Measurements from ENCODE around the gene SMCO4.

Gene SMCO4

DNA sequence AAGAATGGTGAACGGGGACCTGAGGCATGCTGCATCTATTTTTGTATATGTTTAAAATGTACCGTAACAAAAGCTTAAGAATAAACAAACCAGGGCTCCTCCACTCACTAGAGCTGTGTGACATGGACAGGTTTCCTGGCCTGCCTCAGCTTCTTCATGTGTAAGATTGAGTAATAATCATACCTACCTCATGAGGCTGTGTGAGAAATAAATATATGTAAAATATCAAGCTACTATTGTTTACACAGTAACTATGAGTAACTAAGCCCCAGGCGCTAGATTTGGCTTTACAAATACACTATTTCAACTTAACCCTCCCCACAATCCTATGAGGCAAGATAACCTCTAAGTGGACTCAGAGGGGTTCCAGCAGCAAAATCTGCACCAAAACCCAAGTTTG, 66.4 kb downstream of the SMCO4 start:
- Histone ChIP-seq H3K9ac (ENCODE audit: low read length) (no peak overlapping the region), H2BK5ac (ENCODE audit: low read depth, low read length, poor library complexity, severe bottlenecking) (no peak overlapping the region), H3K23ac (ENCODE audit: low read length in 2 of 2) (no peak overlapping the region), H3K4me2 (ENCODE audit: low read length, poor library complexity, severe bottlenecking) (no peak overlapping the region), H3K14ac (ENCODE audit: low read length in 2 of 2) (no peak overlapping the region), H3K36me3 (ENCODE audit: control insufficient read depth in 1 of 2, insufficient read depth in 2 of 2, low read depth in 1 of 2, low read length in 2 of 2) (peaks cover 0 to 12% of the 10 kb centered on the region in 2 experiments), H3K9me3 (ENCODE audit: control insufficient read depth, low read length) (no peaks in the 10 kb centered on the region), H3K4ac (ENCODE audit: low read depth in 1 of 2, low read length in 2 of 2) (no peak overlapping the region), H2BK15ac (ENCODE audit: low read depth, poor library complexity, severe bottlenecking) (no peak overlapping the region), H3K27me3 (ENCODE audit: control insufficient read depth in 1 of 2, insufficient read depth in 1 of 2, low read length in 2 of 2) (no peaks in the 10 kb centered on the region), H3K18ac (ENCODE audit: low read depth in 1 of 2, low read length in 2 of 2) (no peak overlapping the region), H4K91ac (ENCODE audit: low read length) (no peak overlapping the region), H3K4me3 (ENCODE audit: insufficient read depth in 1 of 2, low read depth in 1 of 2, low read length in 2 of 2) (no peak overlapping the region), H3K27ac (ENCODE audit: low read length, poor library complexity, severe bottlenecking) (no peak overlapping the region), H4K8ac (ENCODE audit: low read length) (no peak overlapping the region), H3K4me1 (ENCODE audit: control insufficient read depth, insufficient read depth, low read depth, low read length) (peaks cover 6% of the 10 kb centered on the region), H2BK120ac (ENCODE audit: low read depth, low read length) (no peak overlapping the region), H3K79me1 (replicated peaks; ENCODE audit: low read length, poor library complexity, severe bottlenecking) (peaks cover 5% of the 10 kb centered on the region), H2AK5ac (ENCODE audit: low read length, severe bottlenecking) (no peak overlapping the region), H2BK12ac (ENCODE audit: low read length in 2 of 2) (no peak overlapping the region), H2AFZ (ENCODE audit: low read depth, low read length) (no peak overlapping the region)
- peak; percentile 68 for DNase-seq
- 27% methylated on average over 1 of the region's 3 CpGs for WGBS

DNA sequence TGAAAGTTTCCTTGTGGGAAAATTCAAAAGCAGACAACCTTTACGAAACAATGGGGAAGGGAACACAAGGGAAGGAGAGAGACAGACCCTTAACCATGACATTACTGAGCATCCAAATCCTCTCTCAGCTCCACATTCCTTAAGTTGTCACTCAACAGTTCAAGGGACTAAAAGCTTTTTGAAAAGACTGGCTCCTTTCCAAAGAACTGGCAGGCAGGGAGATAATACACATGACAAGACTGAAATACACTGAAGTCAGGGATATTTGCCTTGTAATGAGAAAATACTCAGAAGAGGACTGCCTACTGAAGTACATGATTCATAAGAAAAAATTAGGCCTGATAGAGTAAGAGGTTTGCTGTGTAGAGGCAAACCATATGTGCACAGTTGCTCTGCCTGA, 69.1 kb downstream of the SMCO4 start:
- no peak overlapping the region for H2AFZ ChIP-seq (ENCODE audit: low read depth, low read length)
- H3K4me3 ChIP-seq (ENCODE audit: insufficient read depth in 1 of 2, low read depth in 1 of 2, low read length in 2 of 2) = no peak overlapping the region
- no peak overlapping the region for H3K14ac ChIP-seq (ENCODE audit: low read length in 2 of 2)
- no peak overlapping the region for H2BK15ac ChIP-seq (ENCODE audit: low read depth, poor library complexity, severe bottlenecking)
- no peaks in the 10 kb centered on the region for H3K27me3 ChIP-seq (ENCODE audit: control insufficient read depth in 1 of 2, insufficient read depth in 1 of 2, low read length in 2 of 2)
- WGBS = 92% methylated on average over 1 of the region's 1 CpG
- H3K9ac ChIP-seq (ENCODE audit: low read length) = no peak overlapping the region
- H3K23ac ChIP-seq (ENCODE audit: low read length in 2 of 2) = no peak overlapping the region
- H3K18ac ChIP-seq (ENCODE audit: low read depth in 1 of 2, low read length in 2 of 2) = no peak overlapping the region
- H3K4me2 ChIP-seq (ENCODE audit: low read length, poor library complexity, severe bottlenecking) = no peak overlapping the region
- no peak overlapping the region for H2AK5ac ChIP-seq (ENCODE audit: low read length, severe bottlenecking)
- no peaks in the 10 kb centered on the region for H3K79me1 ChIP-seq (replicated peaks; ENCODE audit: low read length, poor library complexity, severe bottlenecking)
- H3K36me3 ChIP-seq (ENCODE audit: control insufficient read depth in 1 of 2, insufficient read depth in 2 of 2, low read depth in 1 of 2, low read length in 2 of 2) = peaks cover 0 to 5% of the 10 kb centered on the region in 2 experiments
- H4K8ac ChIP-seq (ENCODE audit: low read length) = no peak overlapping the region
- no peak overlapping the region for H3K27ac ChIP-seq (ENCODE audit: low read length, poor library complexity, severe bottlenecking)
- H2BK5ac ChIP-seq (ENCODE audit: low read depth, low read length, poor library complexity, severe bottlenecking) = no peak overlapping the region
- no peak overlapping the region for H3K4ac ChIP-seq (ENCODE audit: low read depth in 1 of 2, low read length in 2 of 2)
- DNase-seq = no peak
- H4K91ac ChIP-seq (ENCODE audit: low read length) = no peak overlapping the region
- H2BK12ac ChIP-seq (ENCODE audit: low read length in 2 of 2) = no peak overlapping the region
- no peaks in the 10 kb centered on the region for H3K9me3 ChIP-seq (ENCODE audit: control insufficient read depth, low read length)
- H2BK120ac ChIP-seq (ENCODE audit: low read depth, low read length) = no peak overlapping the region
- H3K4me1 ChIP-seq (ENCODE audit: control insufficient read depth, insufficient read depth, low read depth, low read length) = peaks cover 6% of the 10 kb centered on the region

DNA sequence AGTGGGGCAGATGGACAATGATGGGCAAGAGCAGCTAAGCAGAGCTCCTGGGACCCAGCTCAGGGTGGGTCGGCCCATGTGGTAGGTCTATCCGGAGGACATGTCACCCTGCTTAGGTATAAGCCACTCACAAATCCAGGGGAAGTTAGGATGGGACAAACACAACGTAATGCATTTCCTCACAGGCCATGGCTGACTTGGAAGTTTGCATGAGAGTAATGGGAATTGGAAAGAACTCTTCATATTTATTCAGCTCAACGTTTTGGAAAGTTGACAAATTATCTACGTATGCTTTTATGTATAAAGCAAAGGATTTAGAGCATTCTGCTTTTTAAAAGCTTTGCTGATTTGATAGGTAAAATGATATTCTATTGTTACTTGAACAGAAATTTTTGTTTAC, 74.9 kb downstream of the SMCO4 start:
- H3K36me3 ChIP-seq (ENCODE audit: control insufficient read depth in 1 of 2, insufficient read depth in 2 of 2, low read depth in 1 of 2, low read length in 2 of 2) = no peaks in the 10 kb centered on the region
- no peak overlapping the region for H3K23ac ChIP-seq (ENCODE audit: low read length in 2 of 2)
- no peak overlapping the region for H4K8ac ChIP-seq (ENCODE audit: low read length)
- H2BK120ac ChIP-seq (ENCODE audit: low read depth, low read length) = no peak overlapping the region
- no peak overlapping the region for H3K18ac ChIP-seq (ENCODE audit: low read depth in 1 of 2, low read length in 2 of 2)
- H3K4ac ChIP-seq (ENCODE audit: low read depth in 1 of 2, low read length in 2 of 2) = no peak overlapping the region
- WGBS = 94% methylated on average over 5 of the region's 5 CpGs
- no peak overlapping the region for H2AK5ac ChIP-seq (ENCODE audit: low read length, severe bottlenecking)
- no peak overlapping the region for H2BK12ac ChIP-seq (ENCODE audit: low read length in 2 of 2)
- no peak overlapping the region for H4K91ac ChIP-seq (ENCODE audit: low read length)
- no peaks in the 10 kb centered on the region for H3K79me1 ChIP-seq (replicated peaks; ENCODE audit: low read length, poor library complexity, severe bottlenecking)
- no peak overlapping the region for H2BK15ac ChIP-seq (ENCODE audit: low read depth, poor library complexity, severe bottlenecking)
- H3K4me2 ChIP-seq (ENCODE audit: low read length, poor library complexity, severe bottlenecking) = no peak overlapping the region
- H3K27ac ChIP-seq (ENCODE audit: low read length, poor library complexity, severe bottlenecking) = no peak overlapping the region
- no peaks in the 10 kb centered on the region for H3K4me1 ChIP-seq (ENCODE audit: control insufficient read depth, insufficient read depth, low read depth, low read length)
- H3K27me3 ChIP-seq (ENCODE audit: control insufficient read depth in 1 of 2, insufficient read depth in 1 of 2, low read length in 2 of 2) = peaks cover 2 to 8% of the 10 kb centered on the region in 2 experiments
- no peaks in the 10 kb centered on the region for H3K9me3 ChIP-seq (ENCODE audit: control insufficient read depth, low read length)
- no peak overlapping the region for H2AFZ ChIP-seq (ENCODE audit: low read depth, low read length)
- H3K4me3 ChIP-seq (ENCODE audit: insufficient read depth in 1 of 2, low read depth in 1 of 2, low read length in 2 of 2) = no peak overlapping the region
- no peak overlapping the region for H3K9ac ChIP-seq (ENCODE audit: low read length)
- no peak overlapping the region for H2BK5ac ChIP-seq (ENCODE audit: low read depth, low read length, poor library complexity, severe bottlenecking)
- DNase-seq = no peak
- no peak overlapping the region for H3K14ac ChIP-seq (ENCODE audit: low read length in 2 of 2)

DNA sequence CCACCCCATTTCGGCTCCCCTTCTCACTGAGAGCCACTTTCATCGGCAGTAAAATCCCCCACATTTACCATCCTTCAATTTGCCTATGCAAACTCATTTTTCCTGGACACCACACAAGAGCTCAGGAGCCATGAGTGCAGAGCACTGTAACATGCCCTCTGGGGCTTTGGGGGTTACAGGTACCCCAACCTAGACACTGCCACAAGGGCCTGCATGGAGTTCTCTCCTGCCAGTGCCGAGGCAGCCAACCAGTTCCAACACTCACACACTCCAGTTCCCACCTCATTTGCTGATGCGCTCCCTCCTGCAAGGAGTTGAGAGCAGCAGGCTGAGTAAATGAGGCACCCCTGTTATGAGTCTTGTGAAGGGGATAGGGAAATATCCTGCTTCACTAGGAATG, 76.1 kb downstream of the SMCO4 start:
- no peak overlapping the region for H2AFZ ChIP-seq (ENCODE audit: low read depth, low read length)
- no peak overlapping the region for H3K4me2 ChIP-seq (ENCODE audit: low read length, poor library complexity, severe bottlenecking)
- H3K4ac ChIP-seq (ENCODE audit: low read depth in 1 of 2, low read length in 2 of 2) = no peak overlapping the region
- H2AK5ac ChIP-seq (ENCODE audit: low read length, severe bottlenecking) = no peak overlapping the region
- H3K9ac ChIP-seq (ENCODE audit: low read length) = no peak overlapping the region
- H3K36me3 ChIP-seq (ENCODE audit: control insufficient read depth in 1 of 2, insufficient read depth in 2 of 2, low read depth in 1 of 2, low read length in 2 of 2) = no peaks in the 10 kb centered on the region
- H3K4me3 ChIP-seq (ENCODE audit: insufficient read depth in 1 of 2, low read depth in 1 of 2, low read length in 2 of 2) = no peak overlapping the region
- H3K27ac ChIP-seq (ENCODE audit: low read length, poor library complexity, severe bottlenecking) = no peak overlapping the region
- H3K4me1 ChIP-seq (ENCODE audit: control insufficient read depth, insufficient read depth, low read depth, low read length) = no peaks in the 10 kb centered on the region
- H3K9me3 ChIP-seq (ENCODE audit: control insufficient read depth, low read length) = no peaks in the 10 kb centered on the region
- no peak overlapping the region for H4K91ac ChIP-seq (ENCODE audit: low read length)
- H2BK15ac ChIP-seq (ENCODE audit: low read depth, poor library complexity, severe bottlenecking) = no peak overlapping the region
- H3K27me3 ChIP-seq (ENCODE audit: control insufficient read depth in 1 of 2, insufficient read depth in 1 of 2, low read length in 2 of 2) = peaks cover 2 to 8% of the 10 kb centered on the region in 2 experiments
- no peak overlapping the region for H2BK5ac ChIP-seq (ENCODE audit: low read depth, low read length, poor library complexity, severe bottlenecking)
- H3K18ac ChIP-seq (ENCODE audit: low read depth in 1 of 2, low read length in 2 of 2) = no peak overlapping the region
- 84% methylated on average over 3 of the region's 4 CpGs for WGBS
- H3K23ac ChIP-seq (ENCODE audit: low read length in 2 of 2) = no peak overlapping the region
- no peak for DNase-seq
- H3K79me1 ChIP-seq (replicated peaks; ENCODE audit: low read length, poor library complexity, severe bottlenecking) = no peaks in the 10 kb centered on the region
- no peak overlapping the region for H2BK120ac ChIP-seq (ENCODE audit: low read depth, low read length)
- no peak overlapping the region for H2BK12ac ChIP-seq (ENCODE audit: low read length in 2 of 2)
- peak overlapping the region; percentile 57 for H4K8ac ChIP-seq (ENCODE audit: low read length)
- no peak overlapping the region for H3K14ac ChIP-seq (ENCODE audit: low read length in 2 of 2)

All from mesenchymal stem cell (in vitro differentiated cells and primary cell).